HG02943 (cell line): ENCODE data around the gene BBS7.

ENCODE experiments used
- ATAC-seq: cut with Tn5 transposase; IDR thresholded peaks from one replicate; pipeline ENCODE4 v1.9.1; 2021; ENCODE audit warnings: mild to moderate bottlenecking, low read depth, moderate library complexity; ENCODE audit not compliant: unreplicated experiment

Gene BBS7

GRCh38 chr4:121794505-121795188 lies 75.6 kb downstream of the BBS7 start:
- no peak for ATAC-seq

GRCh38 chr4:121792966-121793365 lies 77.3 kb downstream of the BBS7 start:
- no peak for ATAC-seq

- no peak for ATAC-seq
These were observed 78.8 kb downstream of the BBS7 start for GRCh38 chr4:121791481-121791880.

- no peak for ATAC-seq
These were observed 79.3 kb downstream of the BBS7 start for GRCh38 chr4:121790976-121791375.

GRCh38 chr4:121789960-121790829 lies 80.1 kb downstream of the BBS7 start:
- ATAC-seq = no peak

- no peak for ATAC-seq
These were observed 80.8 kb downstream of the BBS7 start for GRCh38 chr4:121789455-121789854.

GRCh38 chr4:121788896-121789295 lies 81.4 kb downstream of the BBS7 start:
- ATAC-seq = no peak

GRCh38 chr4:121786221-121786620 lies 84.1 kb downstream of the BBS7 start:
- ATAC-seq = no peak

- ATAC-seq = no peak
These were observed 84.8 kb downstream of the BBS7 start for GRCh38 chr4:121785479-121785878.

GRCh38 chr4:121784975-121785374 lies 85.3 kb downstream of the BBS7 start:
- no peak for ATAC-seq

- ATAC-seq = no peak
These were observed 85.9 kb downstream of the BBS7 start for GRCh38 chr4:121784401-121784800.

- no peak for ATAC-seq
These were observed 87.1 kb downstream of the BBS7 start for GRCh38 chr4:121783210-121783609.

GRCh38 chr4:121778991-121779628 lies 91.2 kb downstream of the BBS7 start:
- no peak for ATAC-seq

GRCh38 chr4:121777625-121778024 lies 92.6 kb downstream of the BBS7 start:
- no peak for ATAC-seq

GRCh38 chr4:121776610-121777401 lies 93.5 kb downstream of the BBS7 start:
- no peak for ATAC-seq
